GM18498 (cell line): ENCODE measurements around the gene ITGA1.
A peak's percentile ranks its signal among the peaks of the same experiment; 100 is the strongest.
"Not testable (repeated sequence)": the region's sequence is repeated elsewhere in the genome, so short reads cannot be mapped to it uniquely, and the experiment has no call there.

Experiments
- ATAC-seq: cut with Tn5 transposase; IDR thresholded peaks from one replicate; pipeline ENCODE4 v1.9.1; 2021; ENCODE audit warnings: mild to moderate bottlenecking, moderate library complexity; ENCODE audit not compliant: unreplicated experiment

Gene ITGA1

DNA sequence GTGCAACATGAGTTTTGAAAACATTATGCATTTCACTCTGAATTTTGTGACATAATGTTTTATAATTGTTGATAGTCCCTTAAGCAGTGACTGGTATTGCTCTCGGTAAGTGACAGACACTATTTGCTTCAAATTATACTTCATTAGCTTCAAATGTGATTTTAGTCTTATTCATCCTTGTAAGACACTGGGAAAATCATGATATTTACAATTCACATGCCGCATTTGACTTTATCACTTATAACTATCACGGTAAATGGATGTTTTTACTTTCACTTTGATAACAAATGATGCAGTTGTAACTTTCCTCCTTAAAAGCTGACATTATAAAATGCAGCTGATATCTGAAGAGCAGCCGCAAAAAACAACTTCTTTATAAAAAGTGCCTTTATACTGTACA, 157.3 kb downstream of the ITGA1 start:
- ATAC-seq, result no peak

DNA sequence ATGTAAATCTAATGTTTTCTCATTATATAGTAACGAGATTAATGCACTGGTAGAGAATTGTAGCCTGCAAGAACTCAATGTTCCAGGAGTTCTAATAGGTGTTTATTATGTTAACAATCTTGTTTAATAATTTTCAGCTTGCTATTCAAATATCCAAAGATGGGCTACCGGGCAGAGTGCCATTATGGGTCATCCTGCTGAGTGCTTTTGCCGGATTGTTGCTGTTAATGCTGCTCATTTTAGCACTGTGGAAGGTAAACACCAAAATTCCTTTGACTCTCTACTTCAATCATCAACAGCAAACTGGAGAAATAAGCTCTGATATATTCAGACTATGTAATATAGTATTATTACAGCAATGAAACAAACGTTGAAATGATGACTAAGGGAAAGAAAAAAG, 159.5 kb downstream of the ITGA1 start:
- ATAC-seq, result no peak

GRCh38 chr5:52947851-52948250, 160.1 kb downstream of the ITGA1 start:
- no peak for ATAC-seq

DNA sequence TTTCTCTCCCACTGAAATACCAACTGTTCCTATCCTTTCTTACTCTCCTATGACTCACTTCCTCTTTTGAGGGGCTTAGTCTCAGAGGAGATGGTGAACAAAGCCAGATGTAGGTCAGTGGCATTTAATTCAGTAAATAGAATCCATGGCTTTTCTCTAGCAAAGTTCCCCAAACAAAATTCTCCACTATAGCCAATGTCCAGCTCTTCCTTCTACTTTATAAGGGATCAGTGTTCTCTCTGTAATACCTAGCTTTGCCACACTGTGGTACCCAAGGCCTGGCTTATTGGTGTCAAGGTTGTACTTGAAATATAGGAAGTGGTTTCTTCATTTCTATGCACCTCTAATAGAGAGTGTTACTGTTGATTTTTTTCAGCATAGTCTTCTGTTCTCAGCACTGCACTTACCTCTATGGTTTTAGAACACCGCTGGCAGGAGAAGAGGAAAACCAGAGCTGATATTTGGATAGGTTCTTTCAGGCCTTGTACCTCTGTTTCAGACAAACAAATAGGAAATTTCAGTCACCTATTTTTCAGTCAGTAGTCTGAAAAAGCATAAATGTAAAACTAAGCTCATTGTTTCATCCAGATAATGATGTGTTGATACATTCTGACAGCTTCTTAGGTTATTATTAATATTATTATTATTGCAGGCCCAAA, 160.8 kb downstream of the ITGA1 start:
- ATAC-seq, result peak; percentile 99

GRCh38 chr5:52950686-52951085, 163.0 kb downstream of the ITGA1 start:
- no peak for ATAC-seq

DNA sequence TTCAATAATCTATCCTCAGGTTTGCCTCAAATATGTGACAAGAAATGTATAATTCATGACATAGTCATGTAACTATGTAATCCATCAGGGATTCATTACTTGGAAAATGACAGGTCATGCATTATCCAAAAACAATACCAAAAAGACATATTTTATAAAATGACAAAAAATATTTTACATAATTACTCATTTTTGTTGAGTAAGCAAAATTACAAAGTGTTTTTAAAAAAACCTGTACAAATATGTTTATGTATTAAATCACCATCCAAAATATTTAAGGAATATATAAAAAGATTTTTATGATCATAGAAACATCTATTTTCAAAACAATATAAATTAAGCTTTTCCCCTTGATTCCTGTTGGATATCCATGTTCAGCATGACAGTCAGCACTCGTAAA, 164.8 kb downstream of the ITGA1 start:
- ATAC-seq, result no peak

GRCh38 chr5:52956014-52956413, 168.3 kb downstream of the ITGA1 start:
- ATAC-seq, result no peak

DNA sequence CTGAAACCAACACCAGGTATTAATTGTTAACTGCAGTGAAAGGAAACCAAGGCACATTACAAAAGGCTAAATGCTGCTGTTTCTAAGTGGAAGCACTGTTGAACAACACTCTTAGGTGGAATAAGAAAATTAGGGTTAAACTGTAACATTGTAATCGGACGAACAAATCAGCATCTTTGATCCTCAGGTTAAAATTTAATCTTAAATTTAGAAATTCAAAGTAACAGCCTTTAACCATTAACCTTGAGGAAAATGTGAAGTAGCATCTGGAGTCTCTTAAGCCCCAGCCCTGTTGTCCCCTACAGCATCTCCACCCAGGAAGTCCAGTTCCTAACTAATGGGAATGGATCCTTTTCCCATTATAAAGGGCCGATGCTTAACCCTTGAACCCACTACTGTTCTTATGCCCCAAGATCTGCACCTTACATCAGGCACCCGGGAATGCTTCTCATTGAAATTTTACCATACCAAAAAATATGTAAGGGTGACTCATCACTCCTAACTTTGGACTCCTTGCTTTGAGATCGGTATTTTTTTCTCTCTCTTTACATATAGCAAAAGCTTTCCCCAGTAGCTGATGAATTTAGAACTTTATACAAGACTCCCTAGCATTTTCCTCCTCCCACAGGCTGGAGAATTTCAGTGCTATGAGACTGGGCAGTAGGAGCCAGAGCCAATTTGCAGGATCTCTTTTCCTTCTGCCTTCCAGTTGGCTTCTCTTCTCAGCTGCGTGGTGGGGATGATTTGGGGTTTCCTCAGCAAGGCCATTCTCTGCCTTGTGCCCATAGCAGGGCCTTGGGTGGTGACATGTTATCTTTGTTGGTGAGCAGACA, 169.4 kb downstream of the ITGA1 start:
- no peak for ATAC-seq

DNA sequence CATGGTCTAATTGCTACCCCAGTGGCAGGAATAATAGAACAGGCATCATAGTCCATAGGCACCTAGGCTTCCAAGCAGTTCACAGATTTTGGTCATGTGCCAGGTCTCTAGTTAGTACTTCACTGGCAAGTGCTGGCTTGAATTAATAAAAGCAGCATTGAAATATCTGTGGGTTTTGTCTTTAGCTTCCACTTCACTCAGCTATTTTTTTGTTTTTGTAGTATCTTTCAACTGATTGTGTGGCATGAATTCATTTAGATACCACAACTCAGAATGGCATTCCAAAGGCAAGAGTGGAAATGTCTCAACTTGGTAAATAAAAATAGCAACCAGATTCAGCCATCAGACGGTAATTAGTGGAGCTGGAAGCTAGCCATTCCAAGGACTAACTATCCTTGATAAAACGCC, 173.6 kb downstream of the ITGA1 start:
- no peak for ATAC-seq

DNA sequence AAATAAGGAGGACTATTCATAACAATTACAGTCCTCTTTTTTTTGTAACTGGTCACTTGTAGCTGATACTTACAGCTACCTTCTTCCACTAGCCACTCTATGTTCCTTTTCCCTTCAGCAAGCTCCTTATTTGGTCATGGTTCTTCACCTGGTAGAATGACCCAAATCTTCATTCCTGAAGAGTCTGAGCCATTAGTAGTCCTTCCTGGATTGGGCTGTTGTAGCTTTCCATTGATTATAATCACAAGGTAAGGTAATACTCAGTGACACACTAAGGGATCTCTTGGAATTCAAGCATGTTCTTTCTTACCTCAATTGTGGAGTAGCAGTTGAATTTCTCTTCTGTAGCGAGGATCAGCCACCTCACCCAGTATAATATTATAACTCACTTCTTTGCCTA, 175.9 kb downstream of the ITGA1 start:
- ATAC-seq, result no peak

DNA sequence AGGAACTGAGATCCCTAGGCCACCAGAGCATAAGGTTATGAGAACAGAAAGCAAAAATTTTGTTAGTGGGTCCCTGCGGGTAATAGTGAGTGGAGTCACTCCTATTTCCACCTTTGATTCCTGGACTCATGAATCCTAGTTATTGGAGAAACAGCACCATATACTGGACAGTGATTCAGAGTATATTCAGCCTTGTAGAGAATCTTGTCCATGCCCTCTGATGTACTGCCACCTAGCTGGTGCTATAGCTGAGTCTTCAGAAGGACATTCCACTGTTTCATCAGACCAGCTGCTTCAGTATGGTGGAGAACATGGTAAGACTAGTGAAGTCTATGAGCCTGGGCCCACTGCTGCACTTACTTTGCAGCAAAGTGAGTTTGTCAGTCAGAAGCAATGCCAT, 176.4 kb downstream of the ITGA1 start:
- no peak for ATAC-seq

- not testable (repeated sequence) for ATAC-seq
These were observed 188.4 kb downstream of the ITGA1 start for GRCh38 chr5:52976157-52976556.

DNA sequence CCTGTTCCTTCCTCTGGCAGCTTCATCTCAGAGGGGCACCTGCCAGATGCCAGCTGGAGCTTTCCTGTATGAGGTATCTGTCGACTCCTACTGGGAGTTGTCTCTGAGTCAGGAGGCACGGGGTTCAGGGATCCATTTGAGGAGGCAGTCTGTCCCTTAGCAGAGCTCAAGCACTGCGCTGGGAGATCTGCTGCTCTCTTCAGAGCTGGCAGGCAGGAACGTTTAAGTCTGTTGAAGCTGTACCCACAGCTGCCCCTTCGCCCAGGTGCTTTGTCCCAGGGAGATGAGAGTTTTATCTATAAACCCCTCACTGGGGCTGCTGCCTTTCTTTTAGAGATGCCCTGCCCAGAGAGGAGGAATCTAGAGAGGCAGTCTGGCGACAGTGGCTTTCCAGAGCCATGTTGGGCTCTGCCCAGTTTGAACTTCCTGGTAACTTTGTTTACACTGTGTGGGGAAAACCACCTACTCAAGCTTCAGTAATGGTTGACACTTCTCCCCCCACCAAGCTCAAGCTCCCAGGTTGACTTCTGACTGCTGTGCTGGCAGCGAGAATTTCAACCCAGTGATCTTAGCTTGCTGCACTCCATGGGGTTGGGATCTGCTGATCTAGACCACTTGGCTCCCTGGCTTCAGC, 189.7 kb downstream of the ITGA1 start:
- ATAC-seq, result no peak

GRCh38 chr5:52981507-52981906, 193.8 kb downstream of the ITGA1 start:
- ATAC-seq, result no peak

GRCh38 chr5:52983731-52984636, 196.3 kb downstream of the ITGA1 start:
- no peak for ATAC-seq

DNA sequence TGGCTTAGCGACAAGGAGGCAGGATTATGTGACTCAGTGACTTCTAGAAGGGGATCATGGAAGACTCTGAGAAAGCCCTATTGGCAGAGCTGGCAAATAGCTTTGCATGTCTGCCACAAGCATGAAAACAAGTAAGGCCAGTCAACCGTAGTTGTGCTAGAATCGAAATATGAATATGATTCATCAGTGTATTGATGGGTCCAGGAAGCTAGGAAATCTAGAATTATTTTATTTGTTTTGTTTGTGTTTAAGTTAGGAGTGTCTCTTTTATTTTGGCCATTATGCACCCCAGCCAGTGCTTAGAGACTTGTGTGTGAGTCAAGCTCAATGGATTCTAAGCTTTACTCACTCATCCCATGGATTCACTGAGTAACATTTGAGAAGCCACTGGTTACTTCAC, 197.6 kb downstream of the ITGA1 start:
- no peak for ATAC-seq

DNA sequence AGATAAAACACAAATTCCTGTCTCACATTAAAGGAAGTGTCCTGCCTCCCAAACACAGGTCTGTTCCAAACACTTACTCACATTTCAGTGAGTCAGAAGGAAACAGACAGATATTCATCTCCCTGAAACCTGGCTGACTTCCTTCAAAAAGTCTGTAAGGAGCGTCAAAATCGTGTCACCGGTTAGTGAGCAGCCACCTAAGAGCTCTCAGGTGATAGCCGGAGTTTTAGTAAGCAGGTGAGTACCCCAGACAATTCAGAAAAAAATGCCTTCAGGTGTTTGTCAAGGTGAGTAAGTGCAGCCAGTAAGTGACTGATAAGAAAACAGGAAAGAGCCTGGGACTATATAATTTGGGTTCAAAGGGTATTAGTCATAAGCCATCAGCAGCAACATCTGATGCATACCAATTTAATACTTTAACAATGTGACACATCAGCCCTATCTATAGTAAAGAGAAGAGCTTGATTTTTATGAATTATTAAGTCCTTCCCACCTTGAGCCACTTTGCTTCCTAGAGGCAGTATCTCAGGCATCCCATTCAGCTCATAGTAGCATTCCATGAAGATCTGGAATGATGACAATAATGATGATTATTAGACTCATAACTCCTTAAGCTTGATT, 200.1 kb downstream of the ITGA1 start:
- ATAC-seq, result no peak

- ATAC-seq, result peak; percentile 3
These were observed 200.8 kb downstream of the ITGA1 start for GRCh38 chr5:52988335-52989024.

DNA sequence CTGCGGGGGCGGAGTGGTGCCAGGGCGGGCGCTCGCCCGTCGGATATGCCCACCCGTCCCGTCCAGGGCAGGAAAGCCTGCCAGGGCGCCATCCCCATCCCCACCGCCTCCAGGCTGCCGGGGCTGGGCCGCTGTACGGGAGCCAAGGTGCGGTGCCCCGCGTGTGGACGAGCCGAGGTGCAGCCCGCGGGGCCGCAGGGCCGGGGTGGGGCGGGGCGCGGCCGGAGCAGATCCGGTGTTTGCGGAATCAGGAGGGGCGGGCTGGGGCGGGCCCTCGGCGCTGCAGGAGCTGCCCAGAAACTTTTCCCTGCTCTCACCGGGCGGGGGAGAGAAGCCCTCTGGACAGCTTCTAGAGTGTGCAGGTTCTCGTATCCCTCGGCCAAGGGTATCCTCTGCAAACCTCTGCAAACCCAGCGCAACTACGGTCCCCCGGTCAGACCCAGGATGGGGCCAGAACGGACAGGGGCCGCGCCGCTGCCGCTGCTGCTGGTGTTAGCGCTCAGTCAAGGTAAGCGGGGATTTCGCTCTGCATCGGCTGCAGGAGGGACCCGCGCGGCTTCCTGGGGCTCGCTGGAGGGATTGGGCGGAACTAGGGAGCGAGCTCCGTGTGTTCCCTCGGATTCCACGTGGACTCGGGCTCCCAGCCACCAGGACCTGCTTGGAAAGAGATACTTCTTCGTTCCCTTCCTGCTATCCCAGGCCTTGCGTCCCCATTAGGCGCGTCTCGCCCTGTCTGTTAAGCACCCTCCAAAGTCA, 201.5 kb downstream of the ITGA1 start, which contains the start of gene ITGA2:
Gene ITGA2 (plus strand): TSS at position 328 of the 756 bp plus-strand sequence. CDS start 117 bp downstream, at position 445.
- ATAC-seq, result peak; percentile 74
